ENCODE measurements around the gene TAAR5. TPM values are rescaled to one million over a fixed set of nuclear protein-coding genes. Genes with fewer than 3 reads are reported as not detected.
"Not testable (repeated sequence)": the region's sequence is repeated elsewhere in the genome, so short reads cannot be mapped to it uniquely, and the experiment has no call there.

Gene TAAR5, protein sequence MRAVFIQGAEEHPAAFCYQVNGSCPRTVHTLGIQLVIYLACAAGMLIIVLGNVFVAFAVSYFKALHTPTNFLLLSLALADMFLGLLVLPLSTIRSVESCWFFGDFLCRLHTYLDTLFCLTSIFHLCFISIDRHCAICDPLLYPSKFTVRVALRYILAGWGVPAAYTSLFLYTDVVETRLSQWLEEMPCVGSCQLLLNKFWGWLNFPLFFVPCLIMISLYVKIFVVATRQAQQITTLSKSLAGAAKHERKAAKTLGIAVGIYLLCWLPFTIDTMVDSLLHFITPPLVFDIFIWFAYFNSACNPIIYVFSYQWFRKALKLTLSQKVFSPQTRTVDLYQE
- total RNA-seq: not detected

DNA sequence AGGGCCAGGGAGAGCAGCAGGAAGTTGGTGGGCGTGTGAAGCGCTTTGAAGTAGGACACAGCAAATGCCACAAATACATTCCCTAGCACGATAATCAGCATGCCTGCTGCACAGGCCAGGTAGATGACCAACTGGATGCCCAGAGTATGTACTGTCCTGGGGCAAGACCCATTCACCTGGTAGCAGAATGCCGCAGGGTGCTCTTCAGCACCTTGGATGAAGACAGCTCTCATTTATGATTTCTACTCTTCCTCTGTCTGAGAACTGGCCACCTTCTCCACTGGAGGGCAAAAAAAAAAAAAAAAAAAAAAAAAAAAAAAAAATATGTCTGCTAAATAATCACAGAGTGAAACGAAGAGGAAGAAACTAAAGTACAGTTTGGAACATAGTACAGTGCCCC, at the start of gene TAAR5:
Gene TAAR5, minus strand, starts transcription at position 288 of the 400 bp plus-strand sequence. Its CDS starts 55 bp downstream, at position 233.
- no peaks in the 10 kb centered on the region for H3K27me3 ChIP-seq
- no peaks in the 10 kb centered on the region for H3K4me1 ChIP-seq
- no peaks in the 10 kb centered on the region for H3K36me3 ChIP-seq
- no peak for DNase-seq (ENCODE audit: extremely low spot score in 2 of 2)
- H3K27ac ChIP-seq: no peak within 1 kb of the TSS
- intact Hi-C loops (cut with DNase I): no loop called here
- TF ChIP-seq POLR2A (IDR thresholded peaks at IDR 0.05): no peak
- TF ChIP-seq, protein P1, sequence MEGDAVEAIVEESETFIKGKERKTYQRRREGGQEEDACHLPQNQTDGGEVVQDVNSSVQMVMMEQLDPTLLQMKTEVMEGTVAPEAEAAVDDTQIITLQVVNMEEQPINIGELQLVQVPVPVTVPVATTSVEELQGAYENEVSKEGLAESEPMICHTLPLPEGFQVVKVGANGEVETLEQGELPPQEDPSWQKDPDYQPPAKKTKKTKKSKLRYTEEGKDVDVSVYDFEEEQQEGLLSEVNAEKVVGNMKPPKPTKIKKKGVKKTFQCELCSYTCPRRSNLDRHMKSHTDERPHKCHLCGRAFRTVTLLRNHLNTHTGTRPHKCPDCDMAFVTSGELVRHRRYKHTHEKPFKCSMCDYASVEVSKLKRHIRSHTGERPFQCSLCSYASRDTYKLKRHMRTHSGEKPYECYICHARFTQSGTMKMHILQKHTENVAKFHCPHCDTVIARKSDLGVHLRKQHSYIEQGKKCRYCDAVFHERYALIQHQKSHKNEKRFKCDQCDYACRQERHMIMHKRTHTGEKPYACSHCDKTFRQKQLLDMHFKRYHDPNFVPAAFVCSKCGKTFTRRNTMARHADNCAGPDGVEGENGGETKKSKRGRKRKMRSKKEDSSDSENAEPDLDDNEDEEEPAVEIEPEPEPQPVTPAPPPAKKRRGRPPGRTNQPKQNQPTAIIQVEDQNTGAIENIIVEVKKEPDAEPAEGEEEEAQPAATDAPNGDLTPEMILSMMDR (IDR thresholded peaks at IDR 0.05): no peak
- no peaks in the 10 kb centered on the region for H3K9me3 ChIP-seq
- no peak within 1 kb of the TSS for H3K4me3 ChIP-seq

DNA sequence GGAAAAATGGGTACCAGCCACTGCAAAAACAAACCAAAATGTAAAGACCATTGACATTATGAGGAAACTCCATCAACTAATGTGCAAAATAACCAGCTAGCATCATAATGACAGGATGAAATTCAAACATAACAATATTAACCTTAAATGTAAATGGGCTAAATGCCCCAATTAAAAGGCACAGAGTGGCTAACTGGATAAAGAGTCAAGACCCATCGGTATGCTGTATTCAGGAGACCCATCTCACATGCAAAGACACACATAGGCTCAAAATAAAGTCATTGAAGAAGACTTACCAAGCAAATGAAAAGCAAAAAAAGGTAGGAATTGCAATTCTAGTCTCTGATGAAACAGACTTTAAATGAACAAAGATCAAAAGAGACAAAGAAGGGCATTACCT, 47.6 kb upstream of the TAAR5 start:
- H3K4me1 ChIP-seq; DNase-seq (ENCODE audit: extremely low spot score in 2 of 2); H3K27ac ChIP-seq; H3K9me3 ChIP-seq; H3K27me3 ChIP-seq; H3K4me3 ChIP-seq; H3K36me3 ChIP-seq; intact Hi-C loops (cut with DNase I): not testable (repeated sequence)

GRCh38 chr6:132635906-132636305, 46.4 kb upstream of the TAAR5 start:
- H3K27me3 ChIP-seq; DNase-seq (ENCODE audit: extremely low spot score in 2 of 2); H3K9me3 ChIP-seq; H3K27ac ChIP-seq; H3K4me3 ChIP-seq; intact Hi-C loops (cut with DNase I); H3K4me1 ChIP-seq; H3K36me3 ChIP-seq: not testable (repeated sequence)

DNA sequence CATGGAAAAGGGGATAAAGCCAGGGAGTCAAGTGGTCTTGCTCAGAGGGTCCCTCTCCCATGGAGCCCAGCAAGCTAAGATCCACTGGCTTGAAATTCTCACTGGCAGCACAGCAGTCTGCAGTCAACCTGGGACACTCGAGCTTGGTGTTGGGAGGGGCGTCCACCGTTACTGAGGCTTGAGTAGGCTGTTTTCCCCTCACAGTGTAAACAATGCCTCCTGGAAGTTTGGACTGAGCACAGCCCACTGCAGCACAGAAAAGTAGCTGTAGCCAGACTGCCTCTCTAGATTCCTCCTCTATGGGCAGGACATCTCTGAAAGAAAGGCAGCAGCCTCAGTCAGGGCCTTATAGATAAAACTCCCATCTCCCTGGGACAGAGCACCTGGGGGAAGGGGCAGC, 45.7 kb upstream of the TAAR5 start:
- not testable (repeated sequence) for H3K36me3 ChIP-seq; DNase-seq (ENCODE audit: extremely low spot score in 2 of 2)

DNA sequence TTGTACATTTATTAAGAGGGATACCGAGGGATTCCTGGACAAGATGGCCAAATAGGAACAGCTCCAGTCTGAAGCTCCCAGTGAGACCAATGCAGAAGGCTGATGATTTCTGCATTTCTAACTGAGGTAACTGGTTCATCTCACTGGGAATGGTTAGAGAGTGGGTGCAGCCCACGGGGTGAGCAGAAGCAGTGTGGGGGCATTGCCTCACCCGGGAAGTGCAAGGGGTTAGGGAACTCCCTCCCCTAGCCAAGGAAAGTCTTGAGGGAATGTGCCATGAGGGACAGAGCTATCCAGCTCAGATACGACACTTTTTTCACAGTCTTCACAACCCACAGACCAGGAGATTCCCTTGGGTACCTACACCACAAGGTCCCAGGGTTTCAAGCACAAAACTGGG, 45.3 kb upstream of the TAAR5 start:
- Histone ChIP-seq H3K4me3 (no peak overlapping the region), H3K27ac (no peak overlapping the region), H3K36me3 (no peaks in the 10 kb centered on the region), H3K4me1 (no peaks in the 10 kb centered on the region), H3K9me3 (no peaks in the 10 kb centered on the region), H3K27me3 (no peaks in the 10 kb centered on the region)
- DNase-seq (ENCODE audit: extremely low spot score in 2 of 2): no peak
- TF ChIP-seq POLR2AphosphoS5 (IDR thresholded peaks at IDR 0.05; ENCODE audit: insufficient read depth in 1 of 2, low read depth in 1 of 2) (no peak), POLR2A (IDR thresholded peaks at IDR 0.05) (no peak)
- TF ChIP-seq, protein P1 (IDR thresholded peaks at IDR 0.05): no peak
- intact Hi-C loops (cut with DNase I): no loop called here

More for the DNA sequence above, 45.7 kb upstream of the TAAR5 start:
- H3K4me3 ChIP-seq; H3K9me3 ChIP-seq; H3K4me1 ChIP-seq; intact Hi-C loops (cut with DNase I); H3K27me3 ChIP-seq; H3K27ac ChIP-seq: not testable (repeated sequence)

GRCh38 chr6:132633362-132633761, 43.8 kb upstream of the TAAR5 start:
- Histone ChIP-seq H3K36me3 (no peaks in the 10 kb centered on the region), H3K27ac (no peak overlapping the region), H3K4me1 (no peaks in the 10 kb centered on the region), H3K4me3 (no peak overlapping the region), H3K9me3 (no peaks in the 10 kb centered on the region), H3K27me3 (no peaks in the 10 kb centered on the region)
- no peak for DNase-seq (ENCODE audit: extremely low spot score in 2 of 2)
- TF ChIP-seq, protein P1 (IDR thresholded peaks at IDR 0.05): no peak
- TF ChIP-seq POLR2AphosphoS5 (IDR thresholded peaks at IDR 0.05; ENCODE audit: insufficient read depth in 1 of 2, low read depth in 1 of 2) (no peak), POLR2A (IDR thresholded peaks at IDR 0.05) (no peak)
- intact Hi-C loops (cut with DNase I): no loop called here
